ENCODE data around the gene MRPL50. TPM values are rescaled to one million over a fixed set of nuclear protein-coding genes. Genes with fewer than 3 reads are reported as not detected.

Gene MRPL50
- polyA plus RNA-seq, 1 experiment = 3.9 TPM

GRCh38 chr9:101380295-101380694 is 18.1 kb downstream of the MRPL50 start:
- H3K27me3 ChIP-seq (ENCODE audit: control insufficient read depth, insufficient read depth, low read length) = no peaks in the 10 kb centered on the region
- DNase-seq (ENCODE audit: low read depth) = no peak
- TF ChIP-seq, protein P1, sequence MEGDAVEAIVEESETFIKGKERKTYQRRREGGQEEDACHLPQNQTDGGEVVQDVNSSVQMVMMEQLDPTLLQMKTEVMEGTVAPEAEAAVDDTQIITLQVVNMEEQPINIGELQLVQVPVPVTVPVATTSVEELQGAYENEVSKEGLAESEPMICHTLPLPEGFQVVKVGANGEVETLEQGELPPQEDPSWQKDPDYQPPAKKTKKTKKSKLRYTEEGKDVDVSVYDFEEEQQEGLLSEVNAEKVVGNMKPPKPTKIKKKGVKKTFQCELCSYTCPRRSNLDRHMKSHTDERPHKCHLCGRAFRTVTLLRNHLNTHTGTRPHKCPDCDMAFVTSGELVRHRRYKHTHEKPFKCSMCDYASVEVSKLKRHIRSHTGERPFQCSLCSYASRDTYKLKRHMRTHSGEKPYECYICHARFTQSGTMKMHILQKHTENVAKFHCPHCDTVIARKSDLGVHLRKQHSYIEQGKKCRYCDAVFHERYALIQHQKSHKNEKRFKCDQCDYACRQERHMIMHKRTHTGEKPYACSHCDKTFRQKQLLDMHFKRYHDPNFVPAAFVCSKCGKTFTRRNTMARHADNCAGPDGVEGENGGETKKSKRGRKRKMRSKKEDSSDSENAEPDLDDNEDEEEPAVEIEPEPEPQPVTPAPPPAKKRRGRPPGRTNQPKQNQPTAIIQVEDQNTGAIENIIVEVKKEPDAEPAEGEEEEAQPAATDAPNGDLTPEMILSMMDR (IDR thresholded peaks at IDR 0.05; ENCODE audit: insufficient read depth, low read depth, low read length) = no peak
- ChIA-PET CTCF (interaction anchor here (0.6 kb wide), 1 partner anchor 1047 kb away, joined by 4 read pairs; no protein-coding TSS in a partner anchor), POLR2A (no interaction called here)
- H3K36me3 ChIP-seq (ENCODE audit: control insufficient read depth, insufficient read depth, low read length) = no peaks in the 10 kb centered on the region
- H3K4me3 ChIP-seq (ENCODE audit: low read depth, low read length) = no peak overlapping the region

- TF ChIP-seq, protein P1 (IDR thresholded peaks at IDR 0.05; ENCODE audit: insufficient read depth, low read depth, low read length) = no peak
- peak; percentile 62 for DNase-seq (ENCODE audit: low read depth)
- CTCF ChIA-PET = interaction anchor here (1.1 to 1.2 kb wide), 2 partner anchors 10 to 11 kb away, joined by 3 to 5 read pairs; no protein-coding TSS in a partner anchor
- POLR2A ChIA-PET = interaction anchor here (0.5 kb wide), 1 partner anchor 907 kb away, joined by 3 read pairs; no protein-coding TSS in a partner anchor
- Histone ChIP-seq H3K4me3 (ENCODE audit: low read depth, low read length) (no peak overlapping the region), H3K36me3 (ENCODE audit: control insufficient read depth, insufficient read depth, low read length) (no peaks in the 10 kb centered on the region), H3K27me3 (ENCODE audit: control insufficient read depth, insufficient read depth, low read length) (no peaks in the 10 kb centered on the region)
Measured at GRCh38 chr9:101376111-101376848, 22.1 kb downstream of the MRPL50 start.

DNA sequence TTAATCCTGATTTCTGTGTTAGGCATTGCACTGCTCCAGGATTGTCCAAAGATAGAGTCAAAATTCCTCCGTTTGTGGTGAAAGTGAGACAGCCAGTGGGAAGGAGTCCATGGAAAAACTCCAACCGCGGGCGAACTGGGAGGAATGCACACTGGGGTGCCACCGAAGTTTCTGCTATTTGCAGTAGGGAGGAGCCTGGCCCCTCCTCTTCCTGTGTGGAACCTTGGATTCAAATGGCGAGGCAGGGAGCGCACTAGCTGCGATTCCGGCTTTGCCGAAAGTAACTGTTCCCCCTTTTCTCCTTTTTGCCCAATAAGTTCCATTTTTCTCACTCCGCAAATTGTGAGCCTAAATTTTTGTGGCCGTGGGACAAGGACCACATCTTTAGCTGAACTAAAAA is 22.9 kb downstream of the MRPL50 start:
- H3K4me3 ChIP-seq (ENCODE audit: low read depth, low read length) = no peak overlapping the region
- no peaks in the 10 kb centered on the region for H3K36me3 ChIP-seq (ENCODE audit: control insufficient read depth, insufficient read depth, low read length)
- no peaks in the 10 kb centered on the region for H3K27me3 ChIP-seq (ENCODE audit: control insufficient read depth, insufficient read depth, low read length)
- TF ChIP-seq, protein P1 (IDR thresholded peaks at IDR 0.05; ENCODE audit: insufficient read depth, low read depth, low read length) = no peak
- no peak for DNase-seq (ENCODE audit: low read depth)
- ChIA-PET CTCF (no interaction called here), POLR2A (interaction anchor here (0.5 kb wide), 1 partner anchor 906 kb away, joined by 3 read pairs; no protein-coding TSS in a partner anchor)

- TF ChIP-seq, protein P1 (IDR thresholded peaks at IDR 0.05; ENCODE audit: insufficient read depth, low read depth, low read length) = no peak
- ChIA-PET POLR2A (no interaction called here), CTCF (interaction anchor here (0.7 to 1.9 kb wide), 3 partner anchors 15 to 771 kb away, joined by 3 to 6 read pairs (median 4); no protein-coding TSS in a partner anchor)
- no peak for DNase-seq (ENCODE audit: low read depth)
- H3K36me3 ChIP-seq (ENCODE audit: control insufficient read depth, insufficient read depth, low read length) = no peaks in the 10 kb centered on the region
- H3K4me3 ChIP-seq (ENCODE audit: low read depth, low read length) = no peak overlapping the region
- no peaks in the 10 kb centered on the region for H3K27me3 ChIP-seq (ENCODE audit: control insufficient read depth, insufficient read depth, low read length)
Measured at GRCh38 chr9:101372327-101373118, 25.9 kb downstream of the MRPL50 start.

GRCh38 chr9:101371813-101372212 is 26.6 kb downstream of the MRPL50 start:
- DNase-seq (ENCODE audit: low read depth) = no peak
- H3K27me3 ChIP-seq (ENCODE audit: control insufficient read depth, insufficient read depth, low read length) = no peaks in the 10 kb centered on the region
- no peaks in the 10 kb centered on the region for H3K36me3 ChIP-seq (ENCODE audit: control insufficient read depth, insufficient read depth, low read length)
- TF ChIP-seq, protein P1 (IDR thresholded peaks at IDR 0.05; ENCODE audit: insufficient read depth, low read depth, low read length) = no peak
- ChIA-PET POLR2A (no interaction called here), CTCF (interaction anchor here (0.9 to 2.6 kb wide), 2 partner anchors 15 to 17 kb away, joined by 4 to 9 read pairs; no protein-coding TSS in a partner anchor)
- H3K4me3 ChIP-seq (ENCODE audit: low read depth, low read length) = no peak overlapping the region

Data from BJ (cell line).